Dermis microvascular lymphatic vessel endothelial cell (primary cell): Measurements from ENCODE around the gene DNAJA4. TPM values are rescaled to one million over a fixed set of nuclear protein-coding genes. Genes with fewer than 3 reads are reported as not detected.

Experiments
- DNase-seq, 2 donors: peaks; one replicate each; pipeline versions ENCODE4 v3.0.0 to v3.0.0-alpha.2; 2010; ENCODE audit warnings: low read depth in 2 of 2
- total RNA-seq: library from RNA; depleted of rRNA; stranded (reverse); fragments of >200 nt; gene quantifications from 2 replicates; pipeline ENCODE4 v1.2.1, GENCODE V29; 2014

DNAJA4 gene
- total RNA-seq, 1 donor from 2014 or later: 0.90 TPM

DNA sequence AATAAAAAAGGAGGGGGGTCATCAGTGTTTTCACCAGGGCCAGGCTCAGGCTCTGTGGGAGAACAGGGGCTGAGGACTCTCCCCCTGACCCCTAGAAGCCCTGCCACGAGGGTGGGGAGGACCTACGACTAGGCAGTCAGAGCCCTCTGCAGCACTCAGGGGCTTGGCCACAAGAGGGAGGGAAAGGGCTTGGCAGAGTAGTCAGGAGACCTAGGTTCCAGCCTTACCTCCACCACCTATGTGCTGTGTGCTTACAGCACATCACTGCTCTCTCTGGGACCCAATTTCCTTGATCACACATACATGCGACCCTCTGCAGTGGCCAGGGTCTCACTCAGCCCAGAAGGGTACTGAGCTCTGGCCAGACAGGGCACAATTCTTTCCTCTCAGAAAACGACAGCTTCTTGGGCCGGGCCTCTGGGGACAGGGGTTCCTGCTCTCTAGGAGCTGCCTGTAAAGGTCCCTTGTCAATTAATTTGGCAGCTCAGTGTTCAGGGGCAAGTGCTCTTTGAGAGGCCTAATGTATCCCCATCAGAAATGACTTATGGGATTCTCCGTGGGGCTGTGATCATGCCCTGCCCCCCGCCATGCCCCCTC is 51.4 kb downstream of the DNAJA4 start:
- DNase-seq: peak in 1 of 2 donors; percentile 33

DNA sequence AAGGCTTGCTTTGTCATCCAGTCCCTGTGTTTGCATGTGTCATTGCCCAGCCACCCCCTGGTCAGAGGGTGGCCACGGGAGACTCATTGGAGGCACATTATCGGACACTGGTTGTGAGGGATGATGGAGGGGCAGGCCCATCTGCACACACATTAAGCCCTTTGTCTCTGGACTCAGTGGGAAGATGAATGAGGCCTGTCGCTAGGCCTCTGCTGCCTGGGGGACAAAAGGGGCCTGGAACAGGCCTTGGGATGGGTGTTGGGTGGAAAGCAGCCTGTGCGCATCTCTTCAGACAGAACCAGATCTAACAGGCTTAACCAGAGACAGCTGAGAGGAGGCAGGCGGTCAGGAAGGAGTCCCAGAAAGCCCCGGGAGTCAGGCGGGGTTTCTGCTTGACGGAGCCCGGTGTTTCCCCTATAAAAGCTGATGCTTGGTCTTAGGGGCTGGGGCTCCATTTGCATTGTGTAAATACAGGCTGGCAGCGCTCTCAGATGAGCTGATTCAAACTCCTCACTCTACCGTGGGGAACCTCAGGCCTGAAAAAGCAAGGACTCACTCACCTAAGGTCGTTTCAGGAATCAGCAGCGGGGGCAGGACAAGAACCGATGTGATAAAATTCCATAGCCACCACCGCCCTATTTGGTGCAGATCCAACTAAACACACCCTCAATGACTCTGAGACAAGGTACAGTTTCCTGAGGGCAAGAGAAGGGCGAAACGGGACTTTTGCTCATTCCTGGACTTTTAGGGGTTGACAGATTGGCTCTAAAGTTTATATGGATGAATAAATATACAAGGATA is 52.1 kb downstream of the DNAJA4 start:
- DNase-seq: no peak

DNA sequence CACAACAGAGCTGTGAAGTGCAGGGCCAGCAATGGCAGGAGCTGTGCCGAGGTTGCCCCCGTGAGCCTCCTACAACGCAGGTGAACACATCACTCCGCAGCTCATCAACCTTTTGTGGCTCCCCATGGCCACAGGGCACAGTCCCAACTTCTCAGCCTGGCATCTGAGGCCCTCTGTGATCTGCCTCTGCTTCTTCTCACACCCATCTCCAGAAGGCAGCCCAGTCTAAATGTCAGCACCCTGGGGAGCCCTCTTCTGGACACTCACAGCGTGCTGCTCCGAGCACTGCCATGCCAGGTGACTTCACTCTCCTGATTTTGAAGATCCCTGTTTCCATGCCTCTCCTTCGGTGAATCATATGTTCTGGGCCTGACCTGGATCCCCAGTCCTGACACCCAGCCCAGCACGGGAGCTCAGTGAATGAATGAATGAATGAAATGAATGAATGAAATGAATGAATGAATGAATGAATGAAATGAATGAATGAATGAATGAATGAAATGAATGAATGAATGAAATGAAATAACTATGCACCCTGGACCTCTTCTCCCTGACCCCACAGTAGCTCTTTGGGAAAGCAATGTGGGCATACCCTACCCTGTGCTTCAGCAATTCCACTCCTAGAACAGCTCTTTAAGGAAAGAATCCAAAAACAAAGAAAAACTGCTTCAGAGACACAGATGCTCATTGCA is 52.9 kb downstream of the DNAJA4 start:
- DNase-seq: peak in 1 of 2 donors; percentile 7

DNA sequence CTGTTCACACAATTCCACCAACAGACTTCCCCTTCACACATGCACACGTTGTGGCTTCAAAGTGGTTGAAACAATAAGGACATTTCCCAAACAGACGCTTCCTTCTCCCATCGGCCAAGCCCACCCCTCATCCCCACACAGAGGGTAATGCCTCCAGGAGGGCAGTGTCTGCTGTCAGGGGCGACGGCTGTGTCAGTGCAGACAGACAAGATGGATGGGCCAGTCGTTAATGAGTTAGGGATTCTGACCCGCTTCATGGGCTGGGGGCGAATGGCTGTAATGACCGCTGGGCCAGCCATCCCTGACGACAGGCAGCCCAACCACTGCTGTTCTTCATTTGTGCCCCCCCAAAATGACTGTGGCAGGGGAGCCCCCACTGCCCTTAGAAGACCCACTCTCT is 55.2 kb downstream of the DNAJA4 start:
- DNase-seq: no peak

DNA sequence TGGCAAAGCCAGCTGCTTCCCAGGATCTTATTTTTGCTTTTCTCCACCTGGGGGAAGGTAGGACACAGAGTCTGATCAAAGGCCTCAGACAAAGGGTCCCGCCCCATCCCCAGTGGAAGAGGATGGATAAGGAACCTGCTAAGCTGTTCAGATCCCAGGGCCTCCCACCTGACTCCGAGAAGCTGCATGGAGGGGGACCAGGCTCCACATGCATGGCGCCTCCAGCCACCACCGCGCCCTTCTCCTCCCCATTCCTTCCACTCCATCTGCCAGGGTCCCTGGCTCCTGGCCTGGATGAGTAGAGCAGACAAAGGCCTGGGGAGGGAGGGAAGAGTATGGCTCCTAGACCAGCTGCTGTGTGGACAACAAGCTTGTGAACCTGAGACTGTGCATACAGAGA is 55.8 kb downstream of the DNAJA4 start:
- no peak for DNase-seq

DNA sequence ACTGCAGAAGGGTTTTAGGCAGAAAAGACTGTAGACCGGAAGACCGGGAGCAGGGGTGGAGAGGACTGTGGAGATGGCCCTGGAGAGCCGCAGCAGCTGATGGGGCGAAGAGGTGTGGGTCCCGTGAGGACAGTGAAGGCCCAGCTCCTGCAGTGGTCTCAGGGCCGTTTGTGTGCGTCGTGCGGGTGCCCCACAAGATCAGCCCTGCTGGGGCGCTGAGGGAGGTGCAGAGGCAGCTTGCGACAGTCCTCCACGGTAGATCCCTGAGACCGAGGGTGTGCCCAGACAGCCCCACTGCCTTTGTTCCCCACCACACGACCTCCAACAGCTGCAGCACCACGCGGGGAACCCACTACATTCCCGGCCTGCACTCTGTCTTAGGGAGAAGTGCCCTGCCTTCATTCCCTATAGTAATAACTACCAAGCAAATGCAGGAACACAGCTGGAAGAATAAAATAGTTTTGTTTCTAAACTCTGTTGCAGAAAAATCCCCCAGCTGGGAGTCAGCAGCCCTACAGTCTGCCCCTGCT is 56.7 kb downstream of the DNAJA4 start:
- no peak for DNase-seq

DNA sequence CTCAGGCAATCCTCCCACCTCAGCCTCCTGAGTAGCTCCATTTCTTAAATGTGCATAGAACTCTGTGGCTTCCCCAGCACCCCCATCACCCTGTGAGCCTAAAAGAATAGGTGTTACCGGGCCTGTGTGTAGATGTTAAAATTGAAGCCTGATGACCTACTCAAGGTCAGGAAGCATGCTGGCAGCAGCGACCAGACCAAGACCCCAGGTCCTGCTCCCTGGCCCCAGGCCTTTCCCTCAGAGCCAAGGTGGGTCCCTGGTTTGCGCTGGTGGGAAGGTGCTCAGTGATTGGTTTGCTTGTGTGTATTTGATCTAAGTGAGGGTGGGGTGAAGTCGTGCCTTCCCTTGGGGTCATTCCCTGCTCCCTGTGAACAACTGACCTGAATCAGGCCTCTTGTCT is 57.4 kb downstream of the DNAJA4 start:
- DNase-seq: no peak

DNA sequence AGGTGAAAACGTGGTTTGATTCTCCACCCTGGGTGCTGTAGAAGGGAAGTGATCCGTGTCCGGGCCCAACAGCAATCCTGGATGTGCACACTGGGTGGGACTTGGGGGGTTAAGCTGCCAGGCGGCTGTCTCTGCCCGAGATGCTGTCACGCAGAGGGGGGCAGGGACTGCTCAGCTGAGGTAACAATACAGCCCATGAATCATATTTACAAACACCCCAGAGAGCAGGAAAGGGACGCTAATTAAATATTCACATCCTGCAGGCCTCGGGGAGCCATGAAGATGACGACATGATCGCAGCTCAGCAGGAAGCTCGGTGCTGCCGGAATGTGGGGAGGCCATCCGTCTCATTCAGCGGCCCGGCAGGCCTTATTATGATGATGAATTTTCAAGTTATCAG is 57.9 kb downstream of the DNAJA4 start:
- peak; percentile 57 to 88 for DNase-seq

DNA sequence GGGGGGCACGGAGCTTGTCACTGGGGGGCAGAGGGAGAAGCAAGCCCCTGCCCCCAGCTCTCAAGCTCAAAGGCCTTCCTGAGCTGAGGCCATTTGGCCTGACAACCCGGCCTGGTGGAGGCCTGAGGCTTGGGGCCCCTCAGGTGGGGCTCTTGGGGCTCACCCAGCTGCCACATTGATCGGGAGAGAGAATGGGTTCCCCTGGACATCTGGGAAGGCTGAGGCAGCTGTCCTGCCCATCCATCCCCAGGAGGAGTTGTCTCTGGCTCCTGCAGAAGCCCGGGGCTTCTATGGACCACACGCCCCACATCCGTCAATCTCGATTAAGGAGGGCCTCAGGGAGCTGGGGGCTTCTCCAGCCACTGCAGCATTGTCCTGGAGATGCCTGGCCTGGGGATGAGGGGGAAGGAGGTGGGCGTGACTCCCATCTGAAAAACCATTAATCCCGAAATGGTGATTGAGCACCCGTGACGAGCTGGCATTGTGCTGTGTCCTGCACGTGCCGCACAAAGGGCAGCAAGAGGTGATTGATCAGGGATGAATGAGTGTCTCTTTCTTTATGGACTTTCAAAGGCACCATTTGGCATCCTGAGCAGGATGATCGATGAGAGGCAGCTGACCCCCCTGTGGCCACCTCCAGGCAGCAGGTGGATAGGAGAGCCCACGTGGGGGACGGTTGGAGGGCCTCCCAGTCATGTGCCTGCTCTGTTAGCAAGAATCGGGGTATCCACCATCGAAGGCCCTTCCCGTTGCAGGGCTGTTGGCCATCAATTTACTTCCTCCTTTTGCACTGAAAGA is 58.6 kb downstream of the DNAJA4 start:
- DNase-seq: no peak

DNA sequence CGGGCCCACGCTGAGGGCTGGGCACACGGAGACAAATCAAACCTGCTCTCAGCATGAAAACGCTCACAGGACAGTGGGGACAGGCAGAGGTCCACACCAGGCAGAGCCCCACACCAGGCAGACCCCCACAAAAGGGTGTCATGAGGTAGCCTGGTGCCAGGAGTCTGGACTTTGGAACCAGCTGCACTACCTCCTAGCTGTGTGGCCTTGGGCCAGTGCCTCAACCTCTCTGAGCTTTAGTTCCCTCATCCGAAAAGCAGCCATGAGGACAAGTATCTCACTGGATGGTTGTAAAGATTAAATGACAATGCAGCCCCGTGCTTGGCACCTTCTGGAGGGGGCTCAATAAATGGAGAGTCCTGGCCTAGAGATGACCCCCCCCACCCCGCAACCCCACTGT is 59.3 kb downstream of the DNAJA4 start:
- DNase-seq: no peak

DNA sequence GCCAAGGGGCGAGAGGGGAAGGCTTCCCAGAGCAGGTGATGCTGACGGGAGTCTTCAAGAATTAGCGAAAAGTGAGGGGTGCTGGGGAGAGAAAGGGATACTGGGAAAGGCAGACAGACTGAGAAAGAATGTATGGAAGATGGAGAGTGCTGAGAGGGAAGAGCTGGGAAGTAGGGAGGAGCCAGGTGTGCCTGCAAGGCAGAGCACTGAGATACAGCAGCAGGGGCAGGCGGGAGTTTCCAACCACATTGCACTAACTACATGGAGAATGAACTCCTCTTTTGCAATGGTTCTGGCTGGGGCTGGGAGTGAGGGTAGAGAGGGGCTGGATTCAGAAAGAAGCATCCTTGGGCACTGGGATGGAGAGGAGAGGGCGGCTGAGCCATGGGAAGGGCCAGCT is 59.8 kb downstream of the DNAJA4 start:
- no peak for DNase-seq

DNA sequence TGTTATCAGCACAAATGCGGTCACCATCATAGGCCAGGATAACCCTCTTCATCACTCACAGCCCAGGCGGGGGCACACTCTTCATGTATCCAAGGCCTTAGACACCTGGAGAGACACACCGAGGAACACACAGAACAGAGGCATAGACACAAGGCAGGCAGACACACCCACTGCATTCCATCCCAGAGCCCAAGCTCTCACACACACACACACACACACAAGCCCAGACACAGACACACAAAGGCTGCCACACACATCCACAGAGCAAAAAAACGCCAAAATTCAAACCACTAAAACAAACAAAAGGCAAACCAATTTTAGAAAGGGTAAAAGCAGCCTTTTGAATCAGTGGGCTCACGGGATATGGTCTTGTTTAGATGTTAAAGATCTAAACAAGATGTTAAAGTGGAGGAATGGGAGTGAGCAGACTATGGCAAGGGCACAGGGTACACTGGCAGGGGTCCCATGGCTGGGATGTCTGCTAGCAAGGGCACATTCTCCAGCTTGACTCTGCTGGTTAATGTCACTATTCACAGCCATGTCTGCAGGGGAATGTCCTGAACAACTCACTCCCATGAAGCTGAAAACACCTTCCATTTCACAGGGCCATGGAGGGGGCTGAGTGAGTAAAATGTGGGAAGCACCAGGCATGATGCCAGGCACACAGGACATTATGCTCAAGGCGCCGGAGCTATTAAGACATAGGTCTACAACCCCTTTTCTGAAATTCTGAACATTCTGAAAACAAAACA is 60.9 kb downstream of the DNAJA4 start:
- no peak for DNase-seq

DNA sequence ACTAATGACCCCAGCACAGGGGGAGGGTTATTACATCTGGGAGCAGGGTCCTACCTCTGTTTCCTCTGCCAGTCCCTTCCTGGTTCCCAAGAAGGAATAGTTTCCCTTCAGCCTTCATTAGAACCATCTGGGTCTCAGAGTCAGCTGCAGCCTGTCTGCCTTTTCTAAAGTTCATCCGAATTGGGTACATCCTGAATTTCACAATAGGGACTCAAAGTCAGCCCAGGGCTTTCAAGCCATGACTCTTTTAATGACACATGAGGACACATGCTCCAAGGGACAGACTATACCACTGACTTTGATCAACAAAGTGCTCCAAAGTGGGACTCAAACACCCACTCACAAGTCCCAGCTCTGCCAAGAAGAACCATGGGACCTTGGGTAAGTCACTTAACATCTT is 63.1 kb downstream of the DNAJA4 start:
- no peak for DNase-seq

DNA sequence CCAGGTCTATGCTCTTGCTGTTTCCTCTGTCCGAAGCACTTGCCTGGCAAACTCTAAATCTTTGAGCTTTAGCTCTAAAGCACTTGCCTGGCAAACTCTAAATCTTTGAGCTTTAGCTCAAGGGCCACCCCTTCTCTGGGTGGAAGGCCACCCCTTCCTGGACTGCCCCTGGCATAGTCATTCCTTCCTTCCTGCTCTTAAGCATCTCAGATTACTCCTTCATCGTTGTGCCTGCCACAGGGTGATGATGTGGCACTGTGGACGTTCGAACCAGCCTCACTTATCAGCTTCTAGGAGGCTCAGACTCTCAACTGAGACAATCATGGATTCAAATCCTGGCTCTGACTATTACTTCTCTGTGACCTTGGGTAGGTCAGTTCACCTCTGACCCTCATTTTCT is 65.3 kb downstream of the DNAJA4 start:
- DNase-seq: peak in 1 of 2 donors; percentile 57

Other genes with a start within 250 kb of the DNAJA4 start
- 28.2 and 41.1 TPM in 2 replicates for gene TBC1D2B, start 186.9 kb upstream of the DNAJA4 start, total RNA-seq
- gene SH2D7, start 172.0 kb upstream of the DNAJA4 start, total RNA-seq: not detected in 2 replicates
- 2.2 and 2.9 TPM in 2 replicates for gene CIB2, start 133.1 kb upstream of the DNAJA4 start, total RNA-seq
- 20.3 and 22.1 TPM in 2 replicates for gene IDH3A, start 115.2 kb upstream of the DNAJA4 start, total RNA-seq
- gene ACSBG1, start 30.0 kb upstream of the DNAJA4 start, total RNA-seq: not detected in 2 replicates
- gene SKIC8, start 35.0 kb downstream of the DNAJA4 start, total RNA-seq: 67.9 and 84.5 TPM in 2 replicates
- not detected in 2 replicates for gene CRABP1, start 75.8 kb downstream of the DNAJA4 start, total RNA-seq
- gene IREB2, start 173.7 kb downstream of the DNAJA4 start, total RNA-seq: 17.7 and 25.7 TPM in 2 replicates
- gene HYKK, start 243.0 kb downstream of the DNAJA4 start, total RNA-seq: 0.90 and 1.6 TPM in 2 replicates